Tibial nerve (tissue), 3 donors: ENCODE data around the gene GLUD1.

Experiments used
- EP300 ChIP-seq, 2 donors: sonication (generic); formaldehyde crosslinking; IDR thresholded peaks; one replicate each; pipeline ENCODE4 v1.6.1; 2017; ENCODE audit warnings: antibody characterized with exemption in 2 of 2, mild to moderate bottlenecking in 1 of 2
- POLR2A ChIP-seq, 2 donors: fragments of 450-650 bp; IDR thresholded peaks; one replicate each; pipeline ENCODE4 v1.6.1; 2017; ENCODE audit warnings: antibody characterized with exemption in 2 of 2, mild to moderate bottlenecking in 2 of 2, moderate library complexity in 2 of 2

GRCh38 chr10:87053111-87053510 is 41.5 kb downstream of the GLUD1 start:
- TF ChIP-seq POLR2A (IDR thresholded peaks at IDR 0.05) = no peak
- TF ChIP-seq EP300 (IDR thresholded peaks at IDR 0.05) = peak; percentile 13 to 55
